ENCODE measurements around the gene RNU2-63P. TPM values are rescaled to one million over a fixed set of nuclear protein-coding genes. Genes with fewer than 3 reads are reported as not detected.

RNU2-63P gene
- not detected in 5 replicates for total RNA-seq (2022; extraction: Qiagen RNA extraction; ENCODE audit: low read depth)

DNA sequence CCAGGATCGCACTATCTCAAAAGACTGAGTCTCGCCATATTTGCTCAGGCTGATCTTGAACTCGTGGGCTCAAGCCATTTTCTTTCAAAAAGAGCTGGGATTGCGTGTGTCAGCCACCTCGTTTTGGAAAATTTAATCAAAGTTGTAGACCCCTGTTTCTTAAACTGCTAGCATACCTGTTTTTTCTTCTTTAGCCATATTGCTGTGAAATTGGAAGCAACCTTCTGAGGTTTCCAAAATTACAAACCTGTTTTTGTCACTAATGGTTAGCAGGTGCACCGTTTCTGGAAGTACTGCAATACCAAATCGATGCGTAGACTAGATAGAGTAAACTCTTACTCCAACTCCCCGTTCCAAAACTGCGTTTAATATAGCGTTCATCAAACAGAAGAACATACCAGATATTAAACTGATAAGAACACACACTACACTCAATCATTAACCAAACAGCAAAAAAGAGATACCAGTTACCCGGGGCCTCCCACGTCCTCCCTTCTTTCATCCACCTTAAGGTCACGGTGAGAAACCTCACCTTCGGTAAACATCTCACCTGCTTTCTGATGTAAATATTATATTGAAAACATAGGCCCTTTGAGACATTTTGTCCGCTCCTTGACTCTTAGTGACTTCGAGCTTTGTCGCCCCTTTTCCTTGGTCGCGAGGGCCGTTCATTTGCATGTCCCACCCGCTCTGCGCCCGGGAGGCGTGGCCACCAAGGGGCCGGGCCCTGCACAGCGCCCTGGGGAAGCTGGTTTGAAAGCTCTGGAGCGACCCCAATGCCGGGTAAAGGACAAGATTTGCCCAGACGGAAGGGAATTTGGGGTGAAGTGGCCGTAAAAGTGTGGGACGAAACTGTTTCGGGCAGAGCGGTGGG lies at the start of gene RNU2-63P:
RNU2-63P (minus strand) TSS at position 462 of the 874 bp plus-strand sequence.

DNA sequence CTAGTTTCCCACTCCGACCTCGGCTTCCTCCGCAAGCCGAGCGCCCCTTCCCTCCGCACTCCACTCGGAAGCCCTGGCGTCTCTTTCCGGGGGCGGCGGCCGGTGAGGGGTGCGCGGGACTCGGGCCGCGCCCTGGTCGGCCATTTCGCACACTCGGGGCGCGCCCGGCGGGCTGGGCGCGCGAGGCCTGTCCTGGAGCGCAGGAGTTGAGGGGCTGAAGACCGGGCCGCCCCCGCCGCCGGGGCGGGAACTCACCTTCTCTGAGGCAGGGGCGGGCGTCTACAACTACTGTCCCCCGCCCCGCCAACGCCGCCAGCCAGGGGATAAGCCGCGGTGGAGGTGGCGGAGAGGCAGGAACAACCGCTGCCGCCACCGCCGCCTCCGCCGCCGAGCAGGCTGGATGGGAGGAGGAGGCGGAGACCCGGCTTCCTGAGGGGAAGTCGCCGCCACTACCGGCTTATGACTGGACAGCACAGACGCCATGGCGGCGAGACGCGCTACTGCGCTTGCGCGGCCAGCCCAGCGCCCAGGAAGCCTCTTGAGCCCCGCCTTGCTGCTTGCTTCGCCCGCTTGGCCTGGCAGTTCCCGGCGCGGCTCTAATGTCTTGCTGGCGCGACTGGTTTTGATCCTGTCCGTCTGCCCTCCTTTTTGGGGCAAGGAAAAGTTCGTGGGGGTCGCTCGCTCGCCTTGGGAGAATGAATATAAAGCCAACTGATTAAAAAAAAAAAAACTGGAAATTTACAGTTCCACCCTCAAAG lies 39.2 kb upstream of the RNU2-63P start, which contains the start of gene KRCC1:
KRCC1 (minus strand) TSS at position 413 of the 758 bp plus-strand sequence. CDS start 27,220 bp downstream, outside the sequence.

Other genes with a start within 250 kb of the RNU2-63P start
- gene RGPD2, start 190.8 kb downstream of the RNU2-63P start, total RNA-seq (2022; extraction: Qiagen RNA extraction; ENCODE audit: low read depth), result 0.21 to 0.70 TPM (median 0.59 TPM) in 4 of 5 replicates, not detected in the other
- gene KRCC1, start 39.2 kb upstream of the RNU2-63P start, total RNA-seq (2022; extraction: Qiagen RNA extraction; ENCODE audit: low read depth), result 12.4 to 15.3 TPM (median 13.0 TPM) in 5 replicates
- gene SMYD1, start 51.3 kb upstream of the RNU2-63P start, total RNA-seq (2022; extraction: Qiagen RNA extraction; ENCODE audit: low read depth), result not detected in 5 replicates
- 0.51 TPM in 1 of 5 replicates, not detected in the others for gene FABP1, start 111.5 kb upstream of the RNU2-63P start, total RNA-seq (2022; extraction: Qiagen RNA extraction; ENCODE audit: low read depth)
- not detected in 5 replicates for gene THNSL2, start 153.8 kb upstream of the RNU2-63P start, total RNA-seq (2022; extraction: Qiagen RNA extraction; ENCODE audit: low read depth)

Data from A549 treated with CpdA at 1 μM for 4 hours (cell line).